OCI-LY3 (cell line): Measurements from ENCODE around the gene PGAP1.

Experiments used
- H2AFZ ChIP-seq: fragments of 200-600, 300-600 bp; shearing (Covaris generic); 2 replicates; pipeline ENCODE4 v1.6.0; 2014; ENCODE audit warnings: antibody characterized with exemption, low read depth, low read length
- H3K27ac ChIP-seq: fragments of 200-600, 300-600 bp; sonication (generic); 2 replicates; pipeline ENCODE4 v1.5.1; 2014; ENCODE audit warnings: mild to moderate bottlenecking, low read length, moderate library complexity, mixed read lengths
- H3K27me3 ChIP-seq: fragments of 200-600, 300-600 bp; sonication (generic); 2 replicates; pipeline ENCODE4 v1.6.1; 2014; ENCODE audit warnings: low read depth, low read length, mixed read lengths
- H3K36me3 ChIP-seq: fragments of 200-600, 300-600 bp; sonication (generic); replicated peaks from 2 replicates; pipeline ENCODE3; 2014; ENCODE audit warnings: low read depth, low read length, mixed read lengths
- H3K4me1 ChIP-seq: fragments of 300-600, 200-600 bp; sonication (generic); 2 replicates; pipeline ENCODE4 v1.6.1; 2014; ENCODE audit warnings: low read length, mixed read lengths
- H3K4me2 ChIP-seq: fragments of 200-600, 300-600 bp; sonication (generic); 2 replicates; pipeline ENCODE4 v1.6.1; 2014; ENCODE audit warnings: low read length, mixed read lengths
- H3K4me3 ChIP-seq: fragments of 300-600, 200-600 bp; sonication (generic); 2 replicates; pipeline ENCODE4 v1.5.1; 2014; ENCODE audit warnings: antibody characterized with exemption, mild to moderate bottlenecking, low read length, moderate library complexity
- H3K79me2 ChIP-seq: fragments of 300-600, 200-600 bp; shearing (Covaris generic); 2 replicates; pipeline ENCODE4 v1.6.1; 2014; ENCODE audit warnings: mild to moderate bottlenecking, low read length, mixed read lengths
- H3K9ac ChIP-seq: fragments of 300-600, 200-600 bp; shearing (Covaris generic); 2 replicates; pipeline ENCODE4 v1.6.0; 2014; ENCODE audit warnings: mild to moderate bottlenecking, low read length, moderate library complexity
- H3K9me3 ChIP-seq: fragments of 200-600, 300-600 bp; shearing (Covaris generic); 2 replicates; pipeline ENCODE4 v1.6.1; 2014; ENCODE audit warnings: low read length, mixed read lengths; ENCODE audit not compliant: insufficient read depth
- H4K20me1 ChIP-seq: fragments of 200-600, 300-600 bp; sonication (generic); 2 replicates; pipeline ENCODE4 v1.6.1; 2016; ENCODE audit warnings: low read length, mixed read lengths; ENCODE audit not compliant: insufficient read depth
- EZH2phosphoT487 ChIP-seq: fragments of 200-600 bp; shearing (Covaris generic); IDR thresholded peaks from 2 replicates; pipeline ENCODE4 v1.6.1; 2018; ENCODE audit warnings: antibody characterized with exemption, mixed run types, low read depth
- TF ChIP-seq, protein P1 (sequence below): fragments of 200-600, 300-600 bp; sonication (generic); IDR thresholded peaks from 2 replicates; pipeline ENCODE4 v1.5.1; 2014; ENCODE audit warnings: antibody characterized with exemption, low read length, low read depth

The PGAP1 gene

DNA sequence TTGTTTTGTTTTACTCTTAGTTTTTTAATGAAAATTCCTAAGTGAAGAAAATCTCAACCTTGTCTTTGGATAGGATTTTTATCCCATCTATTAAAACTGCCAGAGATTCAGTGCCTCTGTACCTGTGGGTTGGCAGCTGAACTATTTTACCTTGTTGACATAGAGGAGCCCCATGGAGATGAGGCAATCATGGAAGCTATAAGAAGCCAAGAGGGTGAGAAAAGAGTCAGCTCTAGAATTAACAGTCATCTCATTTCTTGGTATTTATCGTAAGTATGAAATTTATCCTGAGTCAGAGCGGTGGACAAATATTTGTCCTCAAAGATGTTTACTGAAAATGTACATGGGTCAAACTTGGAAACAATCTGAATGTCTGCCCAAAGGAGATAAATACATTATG lies 35.8 kb upstream of the PGAP1 start:
- H3K36me3 ChIP-seq, result no peaks in the 10 kb centered on the region

DNA sequence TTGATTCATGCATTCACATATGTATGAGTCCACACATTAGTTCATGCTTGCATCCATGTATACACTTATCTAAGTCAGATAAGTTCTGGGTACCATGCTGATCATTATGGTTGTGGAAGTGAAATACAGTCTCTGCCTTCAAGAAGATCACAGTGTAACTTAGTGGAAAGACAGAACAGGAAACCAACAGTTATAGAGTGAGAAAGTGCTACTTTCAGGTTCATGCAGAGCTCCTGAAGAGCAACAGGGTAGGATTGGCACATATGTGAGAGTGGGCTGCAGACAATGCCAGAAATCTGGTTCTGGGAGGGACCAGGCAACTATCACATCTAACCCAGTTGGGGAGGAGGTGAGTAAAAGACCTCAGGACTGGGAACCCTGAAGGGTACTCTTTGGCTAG lies 35.4 kb upstream of the PGAP1 start:
- Histone ChIP-seq H3K27ac (no peak overlapping the region), H3K4me2 (no peak overlapping the region), H3K79me2 (no peaks in the 10 kb centered on the region), H4K20me1 (no peaks in the 10 kb centered on the region), H3K27me3 (no peaks in the 10 kb centered on the region), H3K4me1 (no peaks in the 10 kb centered on the region), H3K4me3 (no peak overlapping the region), H3K36me3 (no peaks in the 10 kb centered on the region), H3K9ac (no peak overlapping the region), H2AFZ (no peak overlapping the region), H3K9me3 (no peaks in the 10 kb centered on the region)
- TF ChIP-seq, protein P1, sequence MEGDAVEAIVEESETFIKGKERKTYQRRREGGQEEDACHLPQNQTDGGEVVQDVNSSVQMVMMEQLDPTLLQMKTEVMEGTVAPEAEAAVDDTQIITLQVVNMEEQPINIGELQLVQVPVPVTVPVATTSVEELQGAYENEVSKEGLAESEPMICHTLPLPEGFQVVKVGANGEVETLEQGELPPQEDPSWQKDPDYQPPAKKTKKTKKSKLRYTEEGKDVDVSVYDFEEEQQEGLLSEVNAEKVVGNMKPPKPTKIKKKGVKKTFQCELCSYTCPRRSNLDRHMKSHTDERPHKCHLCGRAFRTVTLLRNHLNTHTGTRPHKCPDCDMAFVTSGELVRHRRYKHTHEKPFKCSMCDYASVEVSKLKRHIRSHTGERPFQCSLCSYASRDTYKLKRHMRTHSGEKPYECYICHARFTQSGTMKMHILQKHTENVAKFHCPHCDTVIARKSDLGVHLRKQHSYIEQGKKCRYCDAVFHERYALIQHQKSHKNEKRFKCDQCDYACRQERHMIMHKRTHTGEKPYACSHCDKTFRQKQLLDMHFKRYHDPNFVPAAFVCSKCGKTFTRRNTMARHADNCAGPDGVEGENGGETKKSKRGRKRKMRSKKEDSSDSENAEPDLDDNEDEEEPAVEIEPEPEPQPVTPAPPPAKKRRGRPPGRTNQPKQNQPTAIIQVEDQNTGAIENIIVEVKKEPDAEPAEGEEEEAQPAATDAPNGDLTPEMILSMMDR, result no peak
- TF ChIP-seq EZH2phosphoT487, result no peak

More for the DNA sequence above, 35.8 kb upstream of the PGAP1 start:
- H3K4me3 ChIP-seq, result no peak overlapping the region
- H3K9ac ChIP-seq, result no peak overlapping the region
- no peak overlapping the region for H3K4me2 ChIP-seq
- no peaks in the 10 kb centered on the region for H3K79me2 ChIP-seq
- H3K9me3 ChIP-seq, result no peaks in the 10 kb centered on the region
- H3K4me1 ChIP-seq, result no peaks in the 10 kb centered on the region
- TF ChIP-seq EZH2phosphoT487, result no peak
- TF ChIP-seq, protein P1, result no peak
- H4K20me1 ChIP-seq, result no peaks in the 10 kb centered on the region
- H2AFZ ChIP-seq, result no peak overlapping the region
- H3K27me3 ChIP-seq, result no peaks in the 10 kb centered on the region
- no peak overlapping the region for H3K27ac ChIP-seq

DNA sequence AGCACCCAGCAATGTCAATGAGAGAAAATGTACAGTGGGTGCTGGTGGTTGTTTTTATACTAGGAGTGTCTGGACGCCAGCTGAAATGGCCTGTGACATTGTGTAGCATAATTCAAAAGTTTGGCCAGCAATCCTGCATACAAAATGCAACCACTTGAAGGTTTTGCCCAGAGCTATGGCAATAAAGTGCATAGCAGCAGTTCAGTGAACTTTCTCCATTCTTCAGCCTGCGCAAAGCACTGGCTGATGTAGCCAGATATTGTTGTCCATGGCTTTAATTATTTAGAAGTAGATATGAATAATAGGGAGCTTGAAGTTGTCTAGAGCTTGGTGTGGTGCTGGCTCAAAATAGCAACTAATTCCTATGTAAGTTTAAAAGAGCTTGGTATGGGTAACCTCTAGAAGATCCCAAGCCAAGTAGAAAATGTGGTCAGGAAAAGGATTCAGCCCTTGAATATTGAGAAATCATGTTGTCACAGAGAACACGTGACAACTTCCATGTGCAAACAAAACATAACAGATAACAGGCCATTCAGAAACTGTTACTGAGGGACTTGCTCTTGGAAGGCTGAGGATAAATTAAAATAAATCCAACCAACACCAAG lies 33.3 kb upstream of the PGAP1 start:
- no peaks in the 10 kb centered on the region for H3K36me3 ChIP-seq

DNA sequence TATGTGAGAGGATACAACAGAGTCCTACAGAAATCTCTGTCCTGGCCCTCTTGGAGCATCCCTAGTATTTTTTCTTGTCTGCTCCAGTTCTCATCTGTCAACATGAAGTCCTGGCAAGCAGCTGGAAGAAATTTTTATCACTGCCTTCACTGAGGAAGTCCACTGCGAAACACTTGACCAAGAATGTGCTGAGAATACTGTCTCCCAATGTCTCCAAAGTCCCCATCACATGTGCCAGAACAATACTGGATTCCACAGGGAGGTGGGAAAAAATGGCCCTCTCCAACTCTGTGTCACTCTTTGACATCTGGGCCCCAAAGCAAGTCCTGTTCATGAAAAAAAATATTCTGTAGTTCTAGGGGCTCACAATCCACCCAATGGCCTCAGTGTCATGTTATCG lies 32.8 kb upstream of the PGAP1 start:
- no peak overlapping the region for H3K27ac ChIP-seq
- no peaks in the 10 kb centered on the region for H3K4me1 ChIP-seq
- H4K20me1 ChIP-seq, result no peaks in the 10 kb centered on the region
- H3K4me3 ChIP-seq, result no peak overlapping the region
- H3K27me3 ChIP-seq, result no peaks in the 10 kb centered on the region
- H3K79me2 ChIP-seq, result no peaks in the 10 kb centered on the region
- no peak overlapping the region for H3K4me2 ChIP-seq
- no peaks in the 10 kb centered on the region for H3K36me3 ChIP-seq
- no peak overlapping the region for H2AFZ ChIP-seq
- no peak overlapping the region for H3K9ac ChIP-seq
- H3K9me3 ChIP-seq, result no peaks in the 10 kb centered on the region
- TF ChIP-seq EZH2phosphoT487, result no peak
- TF ChIP-seq, protein P1, result no peak

More for the DNA sequence above, 33.3 kb upstream of the PGAP1 start:
- Histone ChIP-seq H3K4me2 (no peak overlapping the region), H4K20me1 (no peaks in the 10 kb centered on the region), H2AFZ (no peak overlapping the region), H3K27ac (no peak overlapping the region), H3K4me3 (no peak overlapping the region), H3K27me3 (no peaks in the 10 kb centered on the region), H3K9me3 (no peaks in the 10 kb centered on the region), H3K4me1 (no peaks in the 10 kb centered on the region), H3K79me2 (no peaks in the 10 kb centered on the region), H3K9ac (no peak overlapping the region)
- TF ChIP-seq, protein P1, result no peak
- TF ChIP-seq EZH2phosphoT487, result no peak
